Stimulated activated CD4-positive, alpha-beta T cell treated with anti-CD3 and anti-CD28 coated beads, Interleukin-1b, Interleukin-23, amount 100 ng/mL, for 1 hour (primary cell): Measurements from ENCODE around the gene EEPD1.
"Not testable (repeated sequence)": the region's sequence is repeated elsewhere in the genome, so short reads cannot be mapped to it uniquely, and the experiment has no call there.

Source experiments
- DNase-seq, 2 donors: peaks; one replicate each; pipeline ENCODE4 v3.0.0-alpha.2; 2020; ENCODE audit warnings: low read depth in 2 of 2

EEPD1 gene

GRCh38 chr7:36253699-36254098, 100.6 kb downstream of the EEPD1 start:
- DNase-seq: no peak

GRCh38 chr7:36258510-36259259, 105.6 kb downstream of the EEPD1 start:
- DNase-seq: not testable (repeated sequence)

- DNase-seq: no peak
Measured at GRCh38 chr7:36260481-36260880, 107.4 kb downstream of the EEPD1 start.

- DNase-seq: no peak
Measured at GRCh38 chr7:36261019-36261754, 108.1 kb downstream of the EEPD1 start.

- DNase-seq: no peak
Measured at GRCh38 chr7:36262309-36263094, 109.4 kb downstream of the EEPD1 start.

- no peak for DNase-seq
Measured at GRCh38 chr7:36263095-36263484, 110.0 kb downstream of the EEPD1 start.

GRCh38 chr7:36264123-36264801, 111.2 kb downstream of the EEPD1 start:
- no peak for DNase-seq

- DNase-seq: no peak
Measured at GRCh38 chr7:36264913-36265516, 112.0 kb downstream of the EEPD1 start.

- DNase-seq: no peak
Measured at GRCh38 chr7:36265680-36266079, 112.6 kb downstream of the EEPD1 start.

GRCh38 chr7:36266190-36266589, 113.1 kb downstream of the EEPD1 start:
- DNase-seq: no peak

- DNase-seq: no peak
Measured at GRCh38 chr7:36266683-36267082, 113.6 kb downstream of the EEPD1 start.

- no peak for DNase-seq
Measured at GRCh38 chr7:36272211-36272566, 119.1 kb downstream of the EEPD1 start.

GRCh38 chr7:36272567-36273269, 119.7 kb downstream of the EEPD1 start:
- no peak for DNase-seq

- DNase-seq: no peak
Measured at GRCh38 chr7:36273836-36274235, 120.8 kb downstream of the EEPD1 start.

GRCh38 chr7:36275735-36276284, 122.8 kb downstream of the EEPD1 start:
- no peak for DNase-seq

- no peak for DNase-seq
Measured at GRCh38 chr7:36276428-36277248, 123.6 kb downstream of the EEPD1 start.

GRCh38 chr7:36277249-36277542, 124.1 kb downstream of the EEPD1 start:
- no peak for DNase-seq

- no peak for DNase-seq
Measured at GRCh38 chr7:36278069-36278619, 125.1 kb downstream of the EEPD1 start.

- DNase-seq: no peak
Measured at GRCh38 chr7:36278620-36279172, 125.6 kb downstream of the EEPD1 start.
